Measurements from ENCODE around the gene KRAS.

- TF ChIP-seq CTCF (IDR thresholded peaks at IDR 0.05): no peak
- TF ChIP-seq POLR2A (IDR thresholded peaks at IDR 0.05): no peak
Measured at GRCh38 chr12:25264862-25265261, 14.1 kb upstream of the KRAS start.

Measured in right lobe of liver (tissue), 4 donors.